HL-60 (cell line): Measurements from ENCODE around the gene SIX4.

Experiments used
- CTCF ChIP-seq: IDR thresholded peaks from one replicate; pipeline ENCODE4 v1.5.1; 2011; ENCODE audit warnings: low read length, control low read depth, inconsistent platforms; ENCODE audit not compliant: insufficient read depth
- REST ChIP-seq: IDR thresholded peaks from 2 replicates; pipeline ENCODE4 v1.6.1; 2012; ENCODE audit warnings: low read depth; ENCODE audit not compliant: insufficient replicate concordance

GRCh38 chr14:60677701-60678100 lies 46.5 kb downstream of the SIX4 start:
- TF ChIP-seq CTCF (no peak), REST (no peak)
